A549 (cell line): Measurements from ENCODE around the gene ARMC9. TPM values are rescaled to one million over a fixed set of nuclear protein-coding genes. Genes with fewer than 3 reads are reported as not detected.

Source experiments
- ATAC-seq, 2 experiments: fragments of 200-7000 bp in 1 of 2; fragments of >200 bp in 1 of 2; cut with Nextera tagmentation in 1 of 2; cut with Tn5 transposase in 1 of 2; 3 replicates each; pipeline versions ENCODE4 v1.8.0 to v1.9.1; 2018 to 2020; ENCODE audit warnings: mild to moderate bottlenecking in 1 of 2, moderate library complexity in 1 of 2
- CTCF ChIA-PET: fragments of 300-600 bp; sonication (Branson Sonifier 250); formaldehyde crosslinking; extraction: SDS; loops from one replicate; lab custom pipeline; 2021; ENCODE audit warnings: antibody characterized with exemption, inconsistent platforms; lab: Yijun Ruan, JAX
- POLR2A ChIA-PET: fragments of 350-600 bp; formaldehyde crosslinking; extraction: SDS; loops from one replicate; lab custom pipeline; 2021; ENCODE audit warnings: antibody characterized with exemption, inconsistent platforms; lab: Yijun Ruan, JAX
- DNase-seq, 2 experiments: peaks; one replicate each; pipeline versions ENCODE4 v3.0.0 to v3.0.0-alpha.2; 2011 to 2016; ENCODE audit warnings: low read depth in 1 of 2, low spot score in 1 of 2
- FAIRE-seq: peaks from 2 replicates; lab custom pipeline; 2011; peaks lifted over from hg19 to GRCh38; lab: Jason Lieb, UNC
- H3K27ac ChIP-seq, 2 experiments: fragments of >200 bp; sonication (Bioruptor Twin); formaldehyde crosslinking; 3 replicates each; pipeline ENCODE4 v1.5.1; 2016 to 2017
- H3K4me1 ChIP-seq: fragments of >200 bp; sonication (Bioruptor Twin); formaldehyde crosslinking; 3 replicates; pipeline ENCODE4 v1.6.1; 2016
- H3K4me2 ChIP-seq: fragments of >200 bp; sonication (Bioruptor Twin); formaldehyde crosslinking; 3 replicates; pipeline ENCODE4 v1.6.1; 2016
- H3K4me3 ChIP-seq: fragments of >200 bp; sonication (Bioruptor Twin); formaldehyde crosslinking; 3 replicates; pipeline ENCODE4 v1.5.1; 2016
- H3K9me3 ChIP-seq: fragments of >200 bp; sonication (Bioruptor Twin); formaldehyde crosslinking; 3 replicates; pipeline ENCODE4 v1.6.1; 2016
- BHLHE40 ChIP-seq: IDR thresholded peaks from 2 replicates; pipeline ENCODE4 v1.6.1; 2012; ENCODE audit warnings: low read depth, low read length, inconsistent platforms
- CBX2 ChIP-seq: fragments of 200-600 bp; sonication (generic); IDR thresholded peaks from 2 replicates; pipeline ENCODE4 v1.6.1; 2016; ENCODE audit warnings: low read depth, mild to moderate bottlenecking, borderline replicate concordance
- CEBPB ChIP-seq, 2 experiments: fragments of >200 bp in 1 of 2; sonication (Bioruptor Twin) in 1 of 2; formaldehyde crosslinking in 1 of 2; IDR thresholded peaks; 2 replicates each; pipeline ENCODE4 v1.6.1; 2012 to 2016
- CHD2 ChIP-seq: fragments of 150-350 bp; IDR thresholded peaks from 2 replicates; pipeline ENCODE4 v1.6.1; 2014; ENCODE audit warnings: low read length; ENCODE audit not compliant: partially characterized antibody
- CHD4 ChIP-seq: fragments of 200-600 bp; sonication (generic); IDR thresholded peaks from 2 replicates; pipeline ENCODE4 v1.6.1; 2016; ENCODE audit warnings: antibody characterized with exemption, mild to moderate bottlenecking, borderline replicate concordance
- EHMT2 ChIP-seq: fragments of 200-600 bp; sonication (generic); IDR thresholded peaks from 2 replicates; pipeline ENCODE4 v1.6.1; 2016; ENCODE audit warnings: antibody characterized with exemption, low read depth, mild to moderate bottlenecking, moderate library complexity
- FOSB ChIP-seq: fragments of 250-450 bp; sonication (Bioruptor Pico); IDR thresholded peaks from 2 replicates; pipeline ENCODE4 v1.5.0; 2020; ENCODE audit warnings: mild to moderate bottlenecking, moderate library complexity
- FOSL2 ChIP-seq, 2 experiments: fragments of 450-650 bp in 1 of 2; fragments of >200 bp in 1 of 2; sonication (Bioruptor Twin) in 1 of 2; formaldehyde crosslinking; IDR thresholded peaks; 2 replicates each; pipeline versions ENCODE4 v1.5.0 to v1.6.1; 2016 to 2020; ENCODE audit warnings: mild to moderate bottlenecking in 1 of 2, moderate library complexity in 1 of 2
- KDM5A ChIP-seq: fragments of 200-600 bp; sonication (generic); IDR thresholded peaks from 2 replicates; pipeline ENCODE4 v1.6.1; 2016; ENCODE audit warnings: antibody characterized with exemption, mild to moderate bottlenecking
- MAFK ChIP-seq: fragments of 450-650 bp; IDR thresholded peaks from 2 replicates; pipeline ENCODE4 v1.6.1; 2014; ENCODE audit not compliant: partially characterized antibody
- MAZ ChIP-seq: fragments of 150-350 bp; IDR thresholded peaks from 2 replicates; pipeline ENCODE4 v1.6.1; 2014; ENCODE audit warnings: antibody characterized with exemption, low read depth, low read length, borderline replicate concordance
- MYC ChIP-seq: IDR thresholded peaks from 2 replicates; pipeline ENCODE4 v1.6.1; 2012; ENCODE audit warnings: mild to moderate bottlenecking, inconsistent platforms, low read length, improper control_type of control experiment, borderline replicate concordance
- NR3C1 ChIP-seq: fragments of >200 bp; sonication (Bioruptor Twin); formaldehyde crosslinking; IDR thresholded peaks from 3 replicates; pipeline ENCODE4 v1.6.1; 2017
- SMC3 ChIP-seq: fragments of >200 bp; sonication (Bioruptor Twin); formaldehyde crosslinking; IDR thresholded peaks from 3 replicates; pipeline ENCODE4 v1.6.1; 2018; ENCODE audit warnings: inconsistent platforms
- TFCP2L1 ChIP-seq: fragments of 250-450 bp; sonication (Bioruptor Pico); IDR thresholded peaks from 2 replicates; pipeline ENCODE4 v1.5.0; 2021; ENCODE audit warnings: mild to moderate bottlenecking
- ZNF302 ChIP-seq: fragments of 250-450 bp; sonication (Bioruptor Pico); IDR thresholded peaks from 2 replicates; pipeline ENCODE4 v1.9.0; 2021; ENCODE audit warnings: inconsistent platforms, mild to moderate bottlenecking, moderate library complexity
- WGBS: methylation state at CpG from one replicate; pipeline ENCODE4 v1.1.6; 2017; ENCODE audit errors: missing lambda C conversion rate; 5-methylcytosine and 5-hydroxymethylcytosine counted together
- polyA plus RNA-seq, 4 experiments: library from polyadenylated mRNA; depleted of rRNA in 3 of 4; stranded (reverse); fragments of >200 nt; fragmentation: RNase III in 1 of 4; extraction: RNeasy Plus Mini Kit Qiagen cat#74134 plus additional on column Dnase treatment in 1 of 4; gene quantifications; 2 replicates in 3 of 4; 3 replicates in 1 of 4; pipeline ENCODE4 v1.2.3, GENCODE V29; 2011 to 2017
- TF ChIP-seq, protein P1 (sequence below): fragments of 150-350 bp; IDR thresholded peaks from 2 replicates; pipeline ENCODE4 v1.6.1; 2014; ENCODE audit warnings: low read depth, mild to moderate bottlenecking, low read length
- TF ChIP-seq, protein P2 (sequence below): fragments of 250-450 bp; sonication (Bioruptor Pico); IDR thresholded peaks from 2 replicates; pipeline ENCODE4 v1.5.0; 2020; ENCODE audit warnings: low read depth, mild to moderate bottlenecking, moderate library complexity
- TF ChIP-seq, protein P3 (sequence below): fragments of 200-600 bp; sonication (generic); IDR thresholded peaks from 2 replicates; pipeline ENCODE4 v1.6.1; 2016; ENCODE audit warnings: antibody characterized with exemption, mild to moderate bottlenecking, moderate library complexity
- TF ChIP-seq, protein P4 (sequence below): fragments of >200 bp; sonication (Bioruptor Twin); formaldehyde crosslinking; IDR thresholded peaks from 3 replicates; pipeline ENCODE4 v1.5.1; 2016

ARMC9 gene
- polyA plus RNA-seq, 2 of the 4 experiments (the other 2 are of a cell fraction): 12.0 to 14.1 TPM

DNA sequence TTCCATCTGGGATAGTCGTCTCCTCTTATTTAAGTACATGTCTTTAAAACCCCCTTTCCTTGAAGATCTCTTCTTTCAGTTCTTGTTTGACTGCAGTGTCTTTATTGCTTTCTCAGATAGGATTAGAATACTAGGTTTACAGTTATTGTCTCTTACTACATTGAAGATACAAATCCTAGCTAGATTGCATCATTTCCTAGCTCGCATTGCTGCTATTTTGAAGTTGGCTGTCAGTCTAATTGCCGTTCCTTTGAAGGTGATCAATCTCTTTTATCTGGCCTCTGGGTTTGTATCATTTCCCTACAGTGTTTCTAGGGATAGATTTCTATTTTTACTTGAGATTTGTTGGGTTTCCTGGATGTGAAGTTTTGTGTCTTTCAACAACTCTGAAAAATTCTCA is 20.9 kb downstream of the ARMC9 start:
- no peak for FAIRE-seq
- ChIA-PET CTCF (interaction anchor here (0.8 to 14.7 kb wide), 5 partner anchors 8 to 190 kb away, joined by 3 to 333 read pairs (median 5); no protein-coding TSS in a partner anchor), POLR2A (no interaction called here)
- DNase-seq: no peak
- ATAC-seq: no peak
- Histone ChIP-seq H3K4me3 (no peak overlapping the region), H3K9me3 (no peaks in the 10 kb centered on the region), H3K27ac (no peak overlapping the region), H3K4me1 (no peaks in the 10 kb centered on the region)
- WGBS: 96% methylated on average over 3 of the region's 3 CpGs
- no peak for TF ChIP-seq CBX2
- no peak for TF ChIP-seq CHD4
- TF ChIP-seq, all 56 proteins: peak for 0
- H3K4me2 ChIP-seq: no peak overlapping the region

DNA sequence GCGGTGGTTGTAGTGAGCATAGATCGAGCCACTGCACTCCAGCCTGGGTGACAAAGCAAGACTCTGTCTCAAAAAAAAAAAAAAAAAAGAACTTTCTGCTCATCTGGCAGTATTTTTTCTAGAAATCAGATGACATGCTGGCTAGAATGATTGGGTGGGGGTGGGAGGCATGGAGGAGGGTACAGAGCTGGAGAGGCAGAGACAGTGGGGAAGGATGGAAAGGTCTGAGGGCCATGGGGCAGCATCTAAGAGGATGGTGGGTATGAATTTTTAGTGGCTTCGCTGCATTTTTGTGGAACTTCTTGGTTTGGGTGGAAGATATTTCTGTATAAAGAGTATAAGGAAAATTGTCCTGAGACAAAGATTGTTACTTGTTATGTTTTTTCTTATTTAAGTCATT is 23.3 kb downstream of the ARMC9 start:
- H3K27ac ChIP-seq: no peak overlapping the region
- POLR2A ChIA-PET: no interaction called here

More for the DNA sequence above, 23.3 kb downstream of the ARMC9 start:
- CTCF ChIA-PET: interaction anchor here (0.7 to 14.7 kb wide), 3 partner anchors 73 to 401 kb away, joined by 3 to 333 read pairs (median 6); no protein-coding TSS in a partner anchor
- H3K4me1 ChIP-seq: no peaks in the 10 kb centered on the region
- no peak overlapping the region for H3K4me3 ChIP-seq
- 86% methylated on average over 3 of the region's 3 CpGs for WGBS
- no peak overlapping the region for H3K4me2 ChIP-seq
- H3K9me3 ChIP-seq: no peaks in the 10 kb centered on the region
- TF ChIP-seq, protein P1, sequence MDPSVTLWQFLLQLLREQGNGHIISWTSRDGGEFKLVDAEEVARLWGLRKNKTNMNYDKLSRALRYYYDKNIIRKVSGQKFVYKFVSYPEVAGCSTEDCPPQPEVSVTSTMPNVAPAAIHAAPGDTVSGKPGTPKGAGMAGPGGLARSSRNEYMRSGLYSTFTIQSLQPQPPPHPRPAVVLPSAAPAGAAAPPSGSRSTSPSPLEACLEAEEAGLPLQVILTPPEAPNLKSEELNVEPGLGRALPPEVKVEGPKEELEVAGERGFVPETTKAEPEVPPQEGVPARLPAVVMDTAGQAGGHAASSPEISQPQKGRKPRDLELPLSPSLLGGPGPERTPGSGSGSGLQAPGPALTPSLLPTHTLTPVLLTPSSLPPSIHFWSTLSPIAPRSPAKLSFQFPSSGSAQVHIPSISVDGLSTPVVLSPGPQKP: no peak
- TF ChIP-seq, protein P2, sequence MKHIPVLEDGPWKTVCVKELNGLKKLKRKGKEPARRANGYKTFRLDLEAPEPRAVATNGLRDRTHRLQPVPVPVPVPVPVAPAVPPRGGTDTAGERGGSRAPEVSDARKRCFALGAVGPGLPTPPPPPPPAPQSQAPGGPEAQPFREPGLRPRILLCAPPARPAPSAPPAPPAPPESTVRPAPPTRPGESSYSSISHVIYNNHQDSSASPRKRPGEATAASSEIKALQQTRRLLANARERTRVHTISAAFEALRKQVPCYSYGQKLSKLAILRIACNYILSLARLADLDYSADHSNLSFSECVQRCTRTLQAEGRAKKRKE (CRISPR knock-in tag): no peak
- TF ChIP-seq CHD4 (no peak), MAFK (no peak), MAZ (no peak), MYC (no peak), FOSB (no peak), CEBPB (IDR thresholded peaks at IDR 0.05) (no peak), EHMT2 (no peak), CHD2 (no peak), SMC3 (no peak), BHLHE40 (no peak), KDM5A (no peak), NR3C1 (no peak), ZNF302 (CRISPR knock-in tag) (no peak), FOSL2 (IDR thresholded peaks at IDR 0.05) (no peak), FOSL2 (CRISPR knock-in tag; IDR thresholded peaks at IDR 0.05) (no peak), TFCP2L1 (no peak)
- TF ChIP-seq, protein P3, sequence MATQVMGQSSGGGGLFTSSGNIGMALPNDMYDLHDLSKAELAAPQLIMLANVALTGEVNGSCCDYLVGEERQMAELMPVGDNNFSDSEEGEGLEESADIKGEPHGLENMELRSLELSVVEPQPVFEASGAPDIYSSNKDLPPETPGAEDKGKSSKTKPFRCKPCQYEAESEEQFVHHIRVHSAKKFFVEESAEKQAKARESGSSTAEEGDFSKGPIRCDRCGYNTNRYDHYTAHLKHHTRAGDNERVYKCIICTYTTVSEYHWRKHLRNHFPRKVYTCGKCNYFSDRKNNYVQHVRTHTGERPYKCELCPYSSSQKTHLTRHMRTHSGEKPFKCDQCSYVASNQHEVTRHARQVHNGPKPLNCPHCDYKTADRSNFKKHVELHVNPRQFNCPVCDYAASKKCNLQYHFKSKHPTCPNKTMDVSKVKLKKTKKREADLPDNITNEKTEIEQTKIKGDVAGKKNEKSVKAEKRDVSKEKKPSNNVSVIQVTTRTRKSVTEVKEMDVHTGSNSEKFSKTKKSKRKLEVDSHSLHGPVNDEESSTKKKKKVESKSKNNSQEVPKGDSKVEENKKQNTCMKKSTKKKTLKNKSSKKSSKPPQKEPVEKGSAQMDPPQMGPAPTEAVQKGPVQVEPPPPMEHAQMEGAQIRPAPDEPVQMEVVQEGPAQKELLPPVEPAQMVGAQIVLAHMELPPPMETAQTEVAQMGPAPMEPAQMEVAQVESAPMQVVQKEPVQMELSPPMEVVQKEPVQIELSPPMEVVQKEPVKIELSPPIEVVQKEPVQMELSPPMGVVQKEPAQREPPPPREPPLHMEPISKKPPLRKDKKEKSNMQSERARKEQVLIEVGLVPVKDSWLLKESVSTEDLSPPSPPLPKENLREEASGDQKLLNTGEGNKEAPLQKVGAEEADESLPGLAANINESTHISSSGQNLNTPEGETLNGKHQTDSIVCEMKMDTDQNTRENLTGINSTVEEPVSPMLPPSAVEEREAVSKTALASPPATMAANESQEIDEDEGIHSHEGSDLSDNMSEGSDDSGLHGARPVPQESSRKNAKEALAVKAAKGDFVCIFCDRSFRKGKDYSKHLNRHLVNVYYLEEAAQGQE: no peak
- TF ChIP-seq, protein P4, sequence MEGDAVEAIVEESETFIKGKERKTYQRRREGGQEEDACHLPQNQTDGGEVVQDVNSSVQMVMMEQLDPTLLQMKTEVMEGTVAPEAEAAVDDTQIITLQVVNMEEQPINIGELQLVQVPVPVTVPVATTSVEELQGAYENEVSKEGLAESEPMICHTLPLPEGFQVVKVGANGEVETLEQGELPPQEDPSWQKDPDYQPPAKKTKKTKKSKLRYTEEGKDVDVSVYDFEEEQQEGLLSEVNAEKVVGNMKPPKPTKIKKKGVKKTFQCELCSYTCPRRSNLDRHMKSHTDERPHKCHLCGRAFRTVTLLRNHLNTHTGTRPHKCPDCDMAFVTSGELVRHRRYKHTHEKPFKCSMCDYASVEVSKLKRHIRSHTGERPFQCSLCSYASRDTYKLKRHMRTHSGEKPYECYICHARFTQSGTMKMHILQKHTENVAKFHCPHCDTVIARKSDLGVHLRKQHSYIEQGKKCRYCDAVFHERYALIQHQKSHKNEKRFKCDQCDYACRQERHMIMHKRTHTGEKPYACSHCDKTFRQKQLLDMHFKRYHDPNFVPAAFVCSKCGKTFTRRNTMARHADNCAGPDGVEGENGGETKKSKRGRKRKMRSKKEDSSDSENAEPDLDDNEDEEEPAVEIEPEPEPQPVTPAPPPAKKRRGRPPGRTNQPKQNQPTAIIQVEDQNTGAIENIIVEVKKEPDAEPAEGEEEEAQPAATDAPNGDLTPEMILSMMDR: no peak
- ATAC-seq (no peak), DNase-seq (no peak), FAIRE-seq (no peak)
